DLD1 (cell line): Measurements from ENCODE around the gene RMI1.

ENCODE experiments used
- in situ Hi-C: cut with HindIII; loops from 2 replicates; pipeline ENCODE4 v1.10.0; 2017; ENCODE audit warnings: low sequenced_read_pairs

The RMI1 gene

DNA sequence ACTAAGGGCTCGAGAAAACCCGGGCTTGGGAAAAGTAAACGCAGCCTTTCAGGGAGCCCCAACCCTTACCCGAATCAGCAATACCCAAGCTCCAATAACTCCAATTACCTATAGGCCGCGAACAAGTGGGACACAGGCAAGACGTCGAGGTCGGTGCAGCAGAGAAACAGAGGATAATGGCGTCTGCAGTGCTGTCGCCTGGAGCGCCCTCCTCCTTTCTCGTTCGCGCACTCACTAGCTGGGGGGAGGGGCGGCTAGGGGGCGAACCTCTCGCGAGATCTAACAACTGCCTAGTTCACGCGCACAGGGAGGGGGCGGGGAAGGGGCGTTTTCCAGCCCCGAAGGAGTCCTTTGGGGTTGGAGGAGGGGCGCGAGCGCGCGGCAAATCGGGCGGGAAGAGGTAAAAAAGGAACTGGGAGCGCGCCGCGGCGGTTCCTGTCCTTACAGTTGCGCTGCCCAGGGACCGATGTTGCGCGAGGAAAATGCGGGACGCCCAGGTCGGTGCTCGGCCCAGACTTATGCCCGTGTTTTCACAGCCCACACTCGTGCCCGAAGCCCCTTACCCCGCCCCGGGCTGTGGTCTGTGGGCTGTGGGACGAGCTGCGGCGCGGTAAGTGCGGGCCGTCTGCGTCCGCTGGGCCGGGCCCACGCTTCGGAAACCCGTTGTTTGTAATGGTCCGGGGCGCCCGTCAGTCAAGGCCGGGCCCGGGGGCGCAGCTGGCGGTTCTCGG, at the start of gene RMI1:
TSS of gene RMI1 (plus strand) at position 411 of the 731 bp plus-strand sequence. CDS start 20,182 bp downstream, outside the sequence.
- in situ Hi-C loops: no loop called here

DNA sequence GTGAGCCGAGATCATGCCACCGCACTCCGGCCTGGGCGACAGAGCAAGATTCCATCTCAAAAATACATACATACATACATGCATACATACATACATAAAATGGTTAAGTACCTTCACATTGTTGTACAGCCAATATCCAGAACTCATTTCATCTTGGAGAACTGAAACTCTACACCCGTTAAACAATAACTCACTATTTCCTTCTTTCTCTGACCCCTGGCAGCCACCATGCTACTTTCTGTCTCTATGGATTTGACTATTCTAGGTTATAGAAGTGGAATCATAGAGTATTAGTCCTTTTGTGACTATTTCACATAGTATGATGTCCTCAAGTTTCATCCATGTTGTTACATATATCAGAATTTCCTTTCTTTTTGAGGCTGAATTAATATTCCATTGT, 49.7 kb upstream of the RMI1 start:
- in situ Hi-C loops: loop anchor here (25.0 kb wide), 1 partner anchor 331 kb away; no protein-coding TSS in a partner anchor

DNA sequence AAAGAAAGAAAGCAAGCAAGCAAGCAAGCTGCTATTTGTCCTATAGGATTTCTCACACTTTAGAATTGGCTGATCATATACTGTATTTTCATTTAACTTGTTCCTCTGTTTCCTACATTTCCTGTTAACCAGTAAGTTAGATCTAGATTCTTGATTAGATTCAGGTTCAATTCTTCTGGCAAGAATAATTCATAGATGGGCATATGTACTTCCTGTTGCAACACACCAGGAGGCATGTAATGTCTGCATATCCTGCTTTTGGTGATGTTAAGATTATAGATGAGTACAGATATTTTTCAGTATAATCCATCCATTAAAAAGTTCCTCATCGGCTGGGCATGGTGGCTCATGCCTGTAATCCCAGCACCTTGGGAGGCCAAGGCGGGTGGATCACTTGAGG, 48.6 kb upstream of the RMI1 start:
- in situ Hi-C loops: loop anchor here (25.0 kb wide), 1 partner anchor 330 kb away; no protein-coding TSS in a partner anchor

DNA sequence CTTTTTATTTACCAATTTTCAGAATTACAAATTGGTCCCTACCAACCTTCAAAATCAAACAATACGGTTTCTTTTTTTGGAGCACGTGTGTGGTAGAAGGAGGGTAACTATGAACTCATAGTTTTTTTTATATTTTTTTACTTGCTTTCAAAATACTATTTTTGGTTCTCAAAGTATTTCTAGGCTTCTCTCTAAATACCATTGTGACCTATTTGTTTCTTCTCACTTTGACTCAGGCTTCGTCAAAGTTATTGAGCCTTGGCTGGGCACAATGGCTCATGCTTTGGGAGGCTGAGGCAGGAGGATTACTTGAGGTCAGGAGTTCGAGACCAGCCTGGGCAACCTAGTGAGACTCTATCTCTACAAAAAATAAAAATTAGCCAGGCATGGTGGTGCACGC, 47.8 kb upstream of the RMI1 start:
- in situ Hi-C loops: loop anchor here (25.0 kb wide), 1 partner anchor 329 kb away; no protein-coding TSS in a partner anchor

DNA sequence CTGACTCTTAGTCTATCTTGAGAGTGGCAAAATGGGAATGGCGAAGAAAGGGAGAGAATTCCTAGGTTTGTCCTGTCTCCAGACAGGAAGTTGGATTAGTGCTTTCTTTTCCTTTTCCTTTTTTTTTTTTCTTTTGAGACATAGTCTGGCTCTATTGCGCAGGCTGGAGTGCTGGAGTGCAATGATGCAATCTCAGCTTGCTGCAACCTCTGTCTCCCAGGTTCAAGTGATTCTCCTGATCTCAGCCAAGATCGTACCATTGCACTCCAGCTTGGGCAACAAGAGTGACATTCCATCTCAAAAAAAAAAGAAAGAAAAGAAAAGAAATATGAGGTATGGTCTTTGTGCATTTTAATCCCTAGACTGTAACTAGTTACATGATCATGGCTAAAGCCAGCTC, 46.8 kb upstream of the RMI1 start:
- in situ Hi-C loops: loop anchor here (25.0 kb wide), 1 partner anchor 329 kb away; no protein-coding TSS in a partner anchor

DNA sequence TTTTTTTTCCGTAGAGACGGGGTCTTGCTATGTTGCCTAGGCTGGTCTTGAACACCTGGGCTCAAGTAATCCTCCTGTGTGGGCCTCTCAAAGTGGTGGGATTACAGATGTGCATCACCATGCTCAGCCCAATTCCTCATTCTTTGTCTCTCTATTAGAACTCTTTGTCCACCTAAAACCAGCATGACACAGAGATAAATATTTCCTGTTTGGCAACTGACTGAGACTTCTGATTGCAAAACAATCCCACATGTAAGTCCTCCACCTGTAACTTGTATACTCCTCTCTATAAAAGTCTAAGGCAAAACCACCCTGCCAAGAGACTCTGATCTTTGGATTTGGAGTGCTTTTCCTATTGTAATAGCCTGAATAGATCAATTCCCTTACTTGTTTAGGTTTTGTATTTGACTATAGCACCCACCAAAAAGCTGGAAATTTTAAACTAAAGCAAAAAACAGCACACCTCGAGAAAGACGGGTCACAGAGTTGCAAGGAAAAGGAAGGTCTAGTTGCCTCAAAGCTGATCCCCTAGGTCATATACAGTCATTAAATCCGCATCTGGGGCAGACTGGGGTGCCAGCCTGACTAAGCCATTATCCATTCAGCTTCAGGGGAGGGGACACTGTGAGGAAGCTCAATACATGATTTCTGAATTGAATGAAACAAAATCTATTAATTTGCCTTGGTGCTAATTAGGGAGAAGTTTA, 45.9 kb upstream of the RMI1 start:
- in situ Hi-C loops: loop anchor here (25.0 kb wide), 1 partner anchor 328 kb away; no protein-coding TSS in a partner anchor

DNA sequence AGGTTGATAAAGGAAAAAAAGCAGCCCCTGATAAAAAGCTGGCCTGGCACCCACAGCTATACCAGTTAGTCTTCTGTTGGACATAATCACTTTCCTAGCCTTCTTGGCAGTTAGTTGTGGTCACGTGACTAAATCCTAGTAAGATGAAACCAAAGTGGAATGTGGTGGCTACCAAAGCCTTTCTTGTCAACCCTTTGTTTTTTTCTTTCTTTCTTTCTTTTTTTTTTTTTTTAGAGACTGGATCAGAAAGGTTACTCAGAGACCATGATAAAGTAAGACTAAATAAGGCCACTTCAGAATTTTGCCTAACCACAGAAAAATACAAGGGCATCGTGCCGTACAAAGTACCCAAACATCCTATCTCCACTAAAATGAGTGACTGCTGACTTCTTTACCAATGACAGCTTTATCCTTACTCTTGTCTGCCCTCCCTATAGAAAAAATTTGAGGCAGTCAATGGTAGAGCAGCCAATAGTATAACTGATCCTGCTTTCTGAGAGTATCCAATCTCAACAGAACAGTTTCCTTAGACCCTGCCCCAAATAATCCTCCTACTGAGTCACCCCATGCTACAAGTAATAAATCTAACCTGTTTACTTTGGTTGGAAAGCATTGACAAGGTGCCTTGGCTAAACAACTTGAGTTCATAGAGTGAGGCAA, 45.2 kb upstream of the RMI1 start:
- in situ Hi-C loops: loop anchor here (25.0 kb wide), 1 partner anchor 327 kb away; no protein-coding TSS in a partner anchor

DNA sequence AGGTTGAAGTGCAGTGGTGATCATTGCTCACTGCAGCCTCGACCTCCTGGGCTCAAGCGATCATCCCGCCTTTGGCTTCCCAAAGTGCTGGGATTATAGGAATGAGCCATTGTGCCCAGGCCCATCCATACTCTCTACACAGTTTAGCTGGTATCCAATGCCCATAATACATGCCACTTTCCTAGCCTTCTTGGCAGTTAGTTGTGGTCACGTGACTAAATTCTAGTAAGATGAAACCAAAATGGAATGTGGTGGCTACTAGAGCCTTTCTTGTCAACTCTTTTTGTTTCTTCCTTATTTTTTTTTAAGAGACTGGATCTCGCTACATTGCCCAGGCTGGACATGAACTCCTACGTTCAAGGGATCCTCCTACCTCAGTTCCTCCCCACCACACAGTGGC, 44.1 kb upstream of the RMI1 start:
- in situ Hi-C loops: loop anchor here (25.0 kb wide), 1 partner anchor 326 kb away; no protein-coding TSS in a partner anchor

DNA sequence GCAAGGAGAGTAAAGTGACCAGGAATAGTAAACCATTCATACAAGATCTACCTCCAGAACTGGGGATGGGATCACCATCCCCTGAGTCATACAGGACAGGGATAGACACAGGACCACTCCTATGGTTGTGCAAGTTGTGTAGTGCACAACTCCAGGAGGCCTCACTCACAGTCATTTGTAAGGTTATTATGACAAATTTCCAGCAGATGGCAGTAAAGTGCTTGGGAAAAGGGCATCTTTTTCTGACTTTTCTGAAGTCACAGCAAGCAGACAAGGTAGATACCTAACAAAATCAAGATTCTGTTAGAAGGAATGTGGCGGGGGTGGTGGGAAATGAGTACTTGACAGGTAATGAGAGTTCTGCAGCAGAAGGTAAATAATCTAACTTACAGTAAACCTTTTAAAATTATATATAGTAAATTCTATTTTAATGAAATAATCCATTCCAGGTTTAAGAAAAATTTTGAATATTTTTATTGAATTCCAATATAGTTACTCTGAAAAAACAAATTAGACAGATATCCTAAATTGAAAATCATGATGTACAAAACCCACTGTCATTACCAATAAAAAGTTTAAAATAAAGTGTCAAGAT, 42.6 kb upstream of the RMI1 start:
- in situ Hi-C loops: loop anchor here (25.0 kb wide), 1 partner anchor 324 kb away; no protein-coding TSS in a partner anchor

DNA sequence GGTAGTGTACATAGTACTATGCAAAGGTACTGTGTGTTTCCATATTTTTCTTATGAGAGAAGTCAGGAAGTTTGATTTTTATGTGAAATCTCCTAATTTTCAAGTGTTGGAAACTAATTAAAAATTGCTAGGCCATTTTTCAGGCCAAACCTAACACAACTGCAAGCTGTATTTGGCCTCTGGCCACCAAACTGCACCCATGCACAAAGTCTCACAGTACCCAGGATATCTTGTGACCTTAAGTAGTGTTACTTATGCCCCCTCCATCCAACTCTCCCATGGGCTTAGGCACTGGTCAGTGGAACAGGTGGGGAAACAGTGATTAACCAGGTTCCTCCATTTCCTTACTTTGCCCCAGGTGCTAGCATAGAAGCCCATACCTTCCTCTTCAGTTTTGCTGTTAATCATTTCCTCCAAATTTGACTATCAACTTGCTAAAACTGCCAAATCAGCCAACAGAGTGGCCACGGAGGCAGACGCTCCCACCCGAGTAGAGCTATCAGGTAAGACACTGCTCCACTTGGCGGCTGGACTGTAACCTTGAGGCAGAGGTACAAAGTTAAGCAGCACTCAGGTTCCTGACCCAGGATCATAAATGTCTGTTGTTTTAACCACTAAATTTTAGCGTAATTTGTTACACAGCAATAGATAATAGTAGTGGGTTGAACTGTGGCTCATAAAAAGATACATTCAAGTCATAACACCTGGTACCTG, 39.9 kb upstream of the RMI1 start:
- in situ Hi-C loops: loop anchor here (25.0 kb wide), 1 partner anchor 322 kb away; no protein-coding TSS in a partner anchor

DNA sequence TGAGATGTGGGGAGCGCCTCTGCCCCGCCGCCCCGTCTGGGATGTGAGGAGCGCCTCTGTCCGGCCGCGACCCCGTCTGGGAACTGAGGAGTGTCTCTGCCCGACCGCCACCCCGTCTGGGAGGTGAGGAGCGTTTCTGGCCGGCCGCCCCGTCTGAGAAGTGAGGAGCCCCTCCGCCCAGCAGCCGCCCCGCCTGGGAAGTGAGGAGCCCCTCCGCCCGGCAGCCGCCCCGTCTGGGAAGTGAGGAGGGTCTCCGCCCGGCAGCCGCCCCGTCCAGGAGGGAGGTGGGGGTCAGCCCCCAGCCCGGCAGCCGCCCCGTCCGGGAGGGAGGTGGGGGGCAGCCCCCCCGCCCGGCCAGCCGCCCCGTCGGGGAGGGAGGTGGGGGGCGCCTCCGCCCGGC, 32.5 kb upstream of the RMI1 start:
- in situ Hi-C loops: loop anchor here (25.0 kb wide), 1 partner anchor 314 kb away; no protein-coding TSS in a partner anchor

DNA sequence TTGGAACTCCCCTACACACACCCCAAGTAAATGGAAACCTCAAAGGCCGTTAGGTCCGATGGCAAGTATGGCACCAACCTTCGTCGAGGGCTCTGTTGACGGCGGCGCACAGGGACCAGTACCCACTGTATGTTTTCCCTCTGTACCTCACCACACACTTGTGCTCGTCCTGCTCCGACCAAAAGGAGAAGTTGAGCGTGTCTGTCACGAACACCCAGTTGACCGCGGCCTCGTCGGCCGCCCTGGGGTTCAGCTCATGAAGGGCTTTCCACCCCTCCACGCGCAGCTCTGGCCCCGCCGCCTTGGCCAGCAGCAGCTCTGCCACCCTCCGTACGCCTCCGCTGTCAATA, 24.5 kb upstream of the RMI1 start:
- in situ Hi-C loops: no loop called here

DNA sequence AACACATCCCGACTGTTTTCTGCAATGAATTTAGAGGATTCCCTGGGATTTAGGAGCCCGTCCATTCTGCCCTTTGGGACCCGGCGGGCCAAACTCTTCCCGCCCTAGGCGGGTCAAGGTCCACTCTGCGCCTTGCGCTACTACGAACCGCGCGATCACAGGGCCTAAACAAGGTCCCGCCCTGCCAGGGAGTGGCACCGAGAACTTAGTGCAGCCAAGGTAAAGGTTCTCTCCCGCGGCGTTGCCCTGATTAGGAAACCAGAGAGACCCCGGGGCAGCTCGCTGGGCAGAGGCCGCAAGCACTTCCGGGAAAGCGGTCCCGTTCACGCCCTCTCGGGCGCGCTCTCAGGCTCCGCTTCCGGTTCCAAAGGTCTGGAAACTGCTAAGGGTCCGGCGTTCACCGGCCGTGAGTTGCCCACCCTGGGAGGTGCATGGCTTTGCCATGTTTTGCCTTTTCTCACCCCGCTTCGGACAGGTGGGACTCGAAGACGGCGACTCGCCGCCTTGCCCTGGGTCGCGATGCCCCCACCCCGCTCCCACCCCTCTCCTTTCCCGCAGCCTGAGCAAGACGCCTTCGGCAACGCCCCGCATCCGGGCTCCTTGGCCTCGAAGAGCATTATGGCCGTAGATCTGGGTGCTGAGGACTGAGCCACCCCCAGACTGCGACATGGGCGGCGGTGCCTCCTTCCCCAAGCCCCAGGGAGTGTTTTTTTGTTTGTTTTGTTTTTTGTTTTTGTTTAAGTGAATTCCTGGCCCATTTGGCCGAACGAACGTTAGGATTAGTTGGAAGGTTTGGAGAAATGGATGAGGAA, 24.0 kb upstream of the RMI1 start:
- in situ Hi-C loops: no loop called here

DNA sequence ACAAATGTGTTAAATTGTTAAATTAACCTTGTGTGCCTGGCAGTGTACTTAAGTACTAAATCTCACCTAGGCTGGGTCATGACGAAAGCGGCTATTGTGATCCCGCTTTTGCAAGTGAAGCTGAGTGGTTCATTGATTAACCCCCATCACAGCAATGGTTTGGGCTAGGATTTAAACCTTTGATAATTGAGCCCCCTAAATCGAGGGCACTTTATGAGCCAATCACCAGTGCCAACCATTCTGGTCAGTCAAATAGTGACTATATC, 23.4 kb upstream of the RMI1 start:
- in situ Hi-C loops: no loop called here

DNA sequence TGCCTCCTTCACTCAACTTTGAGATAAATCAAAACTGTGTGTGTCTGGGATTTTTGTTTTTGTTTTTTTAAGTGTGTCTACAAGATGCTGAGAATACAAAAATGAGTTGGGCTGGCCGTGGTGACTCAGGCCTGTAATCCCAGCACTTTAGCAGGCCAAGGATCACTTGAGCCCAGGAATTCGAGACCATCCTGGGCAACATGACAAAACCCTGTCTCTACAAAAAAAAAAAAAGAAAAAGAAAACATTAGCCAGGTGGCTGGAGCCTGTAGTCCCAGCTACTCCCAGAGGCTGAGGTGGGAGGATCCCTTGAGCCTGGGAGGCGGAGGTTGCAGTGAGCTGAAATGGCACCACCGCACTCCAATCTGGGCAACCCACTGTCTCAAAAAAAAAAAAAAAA, 21.5 kb upstream of the RMI1 start:
- in situ Hi-C loops: no loop called here

DNA sequence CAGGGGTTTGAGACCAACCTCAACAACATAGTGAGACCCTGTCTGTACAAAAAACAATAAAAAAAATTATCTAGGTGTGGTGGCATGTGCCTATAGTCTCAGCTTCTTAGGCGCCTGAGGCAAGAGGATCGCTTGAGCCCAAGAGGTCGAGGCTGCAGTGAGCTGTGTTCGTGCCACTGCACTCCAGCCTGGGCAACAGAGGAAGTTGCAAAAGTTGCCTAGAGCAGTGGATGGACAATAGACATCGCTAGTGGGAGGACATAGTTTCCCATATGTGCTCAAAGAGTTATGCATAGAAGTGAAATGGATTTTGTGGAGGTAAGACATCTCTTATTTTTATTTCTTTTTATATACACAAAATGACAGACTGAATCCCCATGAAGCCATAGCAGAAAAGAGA, 19.6 kb upstream of the RMI1 start:
- in situ Hi-C loops: no loop called here

DNA sequence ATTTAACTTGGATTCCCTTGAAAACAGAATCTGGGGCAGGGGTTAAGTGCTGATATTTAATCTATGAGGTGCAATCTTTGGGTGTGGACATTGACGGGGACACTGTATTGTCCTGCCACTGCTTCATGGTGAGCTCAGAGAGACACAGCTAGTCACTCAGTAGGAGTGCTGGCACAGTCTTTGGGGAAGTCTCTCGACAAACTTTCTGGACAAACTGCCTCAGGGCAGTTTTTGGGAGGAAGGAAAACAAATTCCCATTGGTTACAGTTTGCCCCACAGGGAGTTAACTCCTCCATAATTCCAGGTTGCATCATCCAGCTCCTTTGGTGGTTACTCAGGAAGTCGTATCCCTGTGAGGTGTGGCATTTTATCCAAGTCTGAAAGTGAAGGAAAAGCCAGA, 18.4 kb upstream of the RMI1 start:
- in situ Hi-C loops: no loop called here

DNA sequence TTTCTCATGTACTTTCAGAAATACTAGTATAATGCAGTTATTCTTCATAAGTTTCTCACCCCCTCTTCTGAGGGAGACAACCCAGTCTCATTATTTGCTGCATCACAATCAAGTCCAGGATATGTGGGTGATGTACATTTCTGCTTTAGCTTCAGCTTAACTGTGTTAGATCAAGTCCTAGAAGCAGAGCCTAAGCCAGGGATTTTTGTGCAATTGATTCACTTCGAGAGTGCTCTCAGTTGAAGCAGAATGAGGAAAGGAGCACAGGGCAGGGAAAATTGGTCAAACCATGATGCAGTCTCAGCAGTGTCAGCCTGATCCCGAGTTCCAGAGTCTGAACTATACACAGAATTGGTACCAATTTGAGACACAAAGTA, 15.6 kb upstream of the RMI1 start:
- in situ Hi-C loops: no loop called here

DNA sequence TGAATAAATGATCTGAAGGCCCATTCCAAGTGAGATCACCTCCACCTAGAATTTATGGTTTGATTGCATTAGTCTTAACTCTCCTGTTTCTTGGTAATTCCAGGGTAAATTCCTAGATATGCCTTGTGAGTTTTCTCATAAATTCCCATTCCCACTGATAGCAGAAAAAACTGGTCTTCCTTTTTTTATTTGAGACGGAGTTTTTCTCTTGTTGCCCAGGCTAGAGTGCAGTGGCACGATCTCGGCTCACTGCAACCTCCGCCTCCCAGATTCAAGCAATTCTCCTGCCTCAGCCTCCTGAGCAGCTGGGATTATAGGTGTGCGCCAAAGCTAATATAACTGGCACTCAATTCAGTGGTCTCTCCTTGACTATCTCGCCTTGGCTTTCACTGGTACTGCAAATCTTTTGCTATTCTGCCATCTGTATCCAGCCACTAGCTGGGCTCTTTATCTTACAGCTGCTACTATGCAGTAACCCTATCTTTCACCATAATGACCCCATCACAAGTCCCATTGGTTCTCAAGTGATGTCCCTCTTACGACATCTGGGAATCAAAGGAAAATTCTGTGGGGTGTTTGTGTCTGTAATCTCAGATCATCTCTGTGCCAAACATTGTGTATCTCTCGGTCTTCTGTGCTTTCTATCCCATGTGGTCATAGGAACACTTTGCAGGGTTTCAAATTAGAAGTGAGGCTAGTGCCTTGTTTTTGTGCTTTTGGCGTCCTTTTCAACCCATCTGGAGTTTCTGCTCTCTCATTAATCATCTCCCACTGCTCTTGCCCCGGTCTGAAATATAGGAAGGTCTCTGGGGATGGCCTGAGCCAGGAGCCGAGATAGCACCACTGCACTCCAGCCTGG, 15.0 kb upstream of the RMI1 start:
- in situ Hi-C loops: no loop called here
